Kidney epithelial cell (primary cell): Measurements from ENCODE around the gene ADH1C. TPM values are rescaled to one million over a fixed set of nuclear protein-coding genes. Genes with fewer than 3 reads are reported as not detected.

ENCODE experiments used
- DNase-seq: peaks from one replicate; pipeline ENCODE4 v3.0.0-alpha.2; 2010; ENCODE audit warnings: low read depth
- H3K27me3 ChIP-seq: 2 replicates; pipeline ENCODE4 v1.6.0; 2011; ENCODE audit warnings: low read length; ENCODE audit not compliant: control insufficient read depth, insufficient read depth
- H3K36me3 ChIP-seq: 2 replicates; pipeline ENCODE4 v1.5.1; 2011; ENCODE audit warnings: low read length; ENCODE audit not compliant: control insufficient read depth, insufficient read depth
- H3K4me3 ChIP-seq: 2 replicates; pipeline ENCODE4 v1.5.1; 2011; ENCODE audit warnings: low read depth, mild to moderate bottlenecking, control low read depth, low read length
- CTCF ChIP-seq: IDR thresholded peaks from 2 replicates; pipeline ENCODE4 v1.5.1; 2011; ENCODE audit warnings: mild to moderate bottlenecking, moderate library complexity, low read length, control low read depth, inconsistent platforms; ENCODE audit not compliant: insufficient read depth, poor library complexity, severe bottlenecking
- total RNA-seq: library from RNA; depleted of rRNA; stranded (reverse); fragments of >200 nt; gene quantifications from 2 replicates; pipeline ENCODE4 v1.2.3, GENCODE V29; 2015

The ADH1C gene
- total RNA-seq, 1 donor from 2014 or later, result 1.7 TPM

DNA sequence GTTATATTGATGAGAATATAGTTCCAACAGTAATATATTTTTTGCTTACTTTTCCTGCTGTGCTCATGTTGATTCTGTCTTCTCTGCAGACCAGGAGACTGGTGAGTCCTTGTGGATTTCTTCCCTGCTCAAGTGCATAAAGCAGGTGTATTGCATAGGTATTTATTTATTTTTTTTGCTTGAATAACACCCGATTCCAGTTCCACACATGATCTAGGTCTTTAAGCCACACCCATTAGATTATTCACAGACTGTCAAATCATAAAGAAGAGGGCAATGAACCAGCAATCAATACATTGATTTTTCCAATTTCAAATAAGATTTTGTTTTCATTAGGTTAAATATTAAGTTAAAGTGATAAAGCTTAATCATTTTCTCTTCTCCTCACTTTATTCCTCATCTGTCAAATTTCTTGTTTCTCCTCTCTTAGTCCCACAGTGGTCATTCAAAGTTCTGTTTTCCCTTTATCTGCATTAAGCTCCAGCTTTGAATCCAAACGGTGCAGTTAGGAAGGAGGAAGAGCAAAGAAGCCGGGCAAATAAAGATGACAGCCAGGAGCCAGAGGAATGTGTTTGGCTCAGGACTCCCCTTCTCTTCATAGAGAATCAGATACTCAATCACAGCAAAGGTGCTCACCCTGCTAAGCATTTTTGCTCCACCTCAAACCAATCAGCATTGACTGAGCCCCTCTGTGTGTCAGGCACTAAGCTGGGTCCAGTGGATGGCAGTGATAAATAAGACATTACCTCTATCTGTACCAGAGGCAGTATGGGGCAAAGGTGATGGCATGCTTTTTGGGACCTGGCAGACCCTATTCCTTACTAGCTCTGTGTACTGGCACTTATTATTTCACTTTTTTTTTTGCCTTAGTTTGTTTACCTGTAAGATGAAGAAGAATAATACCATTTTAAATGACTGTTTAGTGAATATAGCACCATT, 61.4 kb downstream of the ADH1C start, which contains the start of gene ADH1A:
ADH1A (minus strand) TSS at position 138 of the 939 bp plus-strand sequence; CDS start at position 67, 71 bp downstream.
- no peak for DNase-seq
- TF ChIP-seq CTCF, result no peak

More for the DNA sequence above, 61.4 kb downstream of the ADH1C start, which contains the start of gene ADH1A:
- no peaks in the 10 kb centered on the region for H3K36me3 ChIP-seq
- H3K27me3 ChIP-seq, result no peaks in the 10 kb centered on the region
- no peak within 1 kb of the TSS for H3K4me3 ChIP-seq

Other genes with a start within 250 kb of the ADH1C start
- not detected in 2 replicates for gene ADH4, start 208.4 kb downstream of the ADH1C start, total RNA-seq
- gene ADH6, start 133.5 kb downstream of the ADH1C start, total RNA-seq, result not detected in 2 replicates
- gene ADH1A, start 61.8 kb downstream of the ADH1C start, total RNA-seq, result not detected in 2 replicates
- gene ADH1B, start 31.3 kb downstream of the ADH1C start, total RNA-seq, result 0.08 TPM in 1 of 2 replicates, not detected in the other
- gene ADH7, start 82.6 kb upstream of the ADH1C start, total RNA-seq, result not detected in 2 replicates
- gene C4orf17, start 158.3 kb upstream of the ADH1C start, total RNA-seq, result not detected in 2 replicates
- gene TRMT10A, start 211.3 kb upstream of the ADH1C start, total RNA-seq, result 10.8 and 14.8 TPM in 2 replicates
- gene MTTP, start 222.1 kb upstream of the ADH1C start, total RNA-seq, result 0.07 and 0.08 TPM in 2 replicates